OCI-LY7 (cell line): ENCODE data around the gene SYN1. TPM values are rescaled to one million over a fixed set of nuclear protein-coding genes. Genes with fewer than 3 reads are reported as not detected.

Source experiments
- BruUV-seq: library from RNA; stranded (reverse); fragments of 400-500 nt; replicated peaks from 2 replicates; lab custom pipeline; 2021; lab: Mats Ljungman, UMichigan
- CTCF ChIA-PET: fragments of 300-600 bp; sonication (Branson Sonifier 250); formaldehyde crosslinking; loops from one replicate; lab custom pipeline; 2022; ENCODE audit warnings: antibody characterized with exemption; ENCODE audit not compliant: unreplicated experiment; lab: Charles Lee
- POLR2A ChIA-PET: fragments of 300-600 bp; sonication (Branson Sonifier 250); formaldehyde crosslinking; loops from one replicate; lab custom pipeline; 2022; ENCODE audit warnings: antibody characterized with exemption; lab: Charles Lee
- DNase-seq: peaks from one replicate; pipeline ENCODE4 v3.0.0-alpha.2; 2015; ENCODE audit warnings: low spot score
- H2AFZ ChIP-seq: fragments of 200-600 bp; sonication (generic), shearing (Covaris generic); 2 replicates; pipeline ENCODE4 v1.6.1; 2014; ENCODE audit warnings: mild to moderate bottlenecking, antibody characterized with exemption, low read length, moderate library complexity
- H3K27ac ChIP-seq: fragments of 200-600 bp; sonication (generic); 2 replicates; pipeline ENCODE4 v1.5.1; 2014; ENCODE audit warnings: mixed run types, low read depth, mild to moderate bottlenecking, moderate library complexity, low read length, inconsistent platforms; ENCODE audit not compliant: poor library complexity, severe bottlenecking
- H3K36me3 ChIP-seq: fragments of 200-600 bp; sonication (generic); 2 replicates; pipeline ENCODE4 v1.6.1; 2014; ENCODE audit warnings: mild to moderate bottlenecking, antibody characterized with exemption, low read length, moderate library complexity, mixed read lengths; ENCODE audit not compliant: insufficient read depth
- H3K4me1 ChIP-seq: fragments of 200-600 bp; sonication (generic); 2 replicates; pipeline ENCODE4 v1.5.1; 2014; ENCODE audit warnings: mild to moderate bottlenecking, low read length; ENCODE audit not compliant: insufficient read depth, poor library complexity, severe bottlenecking
- H3K4me2 ChIP-seq: fragments of 200-600 bp; sonication (generic); 2 replicates; pipeline ENCODE4 v1.6.1; 2014; ENCODE audit warnings: mild to moderate bottlenecking, low read length
- H3K4me3 ChIP-seq: fragments of 200-600 bp; sonication (generic); 2 replicates; pipeline ENCODE4 v1.5.1; 2014; ENCODE audit warnings: mild to moderate bottlenecking, low read depth, low read length; ENCODE audit not compliant: poor library complexity, severe bottlenecking
- H3K79me2 ChIP-seq: fragments of 200-600 bp; sonication (generic); 2 replicates; pipeline ENCODE4 v1.6.1; 2016; ENCODE audit warnings: low read depth, mild to moderate bottlenecking, low read length, moderate library complexity, mixed read lengths; ENCODE audit not compliant: insufficient read depth
- H3K9me2 ChIP-seq: fragments of 200-600 bp; sonication (generic); 2 replicates; pipeline ENCODE4 v1.6.1; 2016; ENCODE audit warnings: mild to moderate bottlenecking, low read length, mixed read lengths; ENCODE audit not compliant: insufficient read depth
- H3K9me3 ChIP-seq: fragments of 200-600 bp; sonication (generic); 2 replicates; pipeline ENCODE4 v1.6.1; 2014; ENCODE audit warnings: mild to moderate bottlenecking, mixed run types, low read length, mixed read lengths
- H4K20me1 ChIP-seq: fragments of 200-600 bp; sonication (generic); 2 replicates; pipeline ENCODE4 v1.6.1; 2014; ENCODE audit warnings: mild to moderate bottlenecking, antibody characterized with exemption, low read length, moderate library complexity, mixed read lengths; ENCODE audit not compliant: insufficient read depth
- CTCF ChIP-seq: fragments of 200-600 bp; sonication (generic); conservative IDR thresholded peaks from 2 replicates; pipeline ENCODE4 v1.5.1; 2014; ENCODE audit warnings: mild to moderate bottlenecking, antibody characterized with exemption, low read length, moderate library complexity, mixed read lengths
- EZH2phosphoT487 ChIP-seq: fragments of 200-600 bp; sonication (generic); IDR thresholded peaks from 2 replicates; pipeline ENCODE4 v1.6.1; 2018; ENCODE audit warnings: low read depth, borderline replicate concordance, mild to moderate bottlenecking, mixed run types, antibody characterized with exemption, low read length, moderate library complexity, mixed read lengths
- intact Hi-C: fragments of 100-400 bp; cut with micrococcal nuclease; formaldehyde crosslinking; loops from one replicate; pipeline ENCODE4 v1.10.0; 2022; ENCODE audit not compliant: unreplicated experiment
- total RNA-seq, 2 experiments: library from RNA; depleted of rRNA in 1 of 2; stranded (reverse); fragments of >200 nt in 1 of 2; shearing (Covaris generic) in 1 of 2; gene quantifications; 2 replicates each; pipeline ENCODE4 v1.2.3, GENCODE V29; 2014 to 2022

SYN1 gene
- total RNA-seq, 2 experiments from 2014 or later = not detected

GRCh38 chrX:47571215-47571614 lies 48.4 kb downstream of the SYN1 start:
- no peaks in the 10 kb centered on the region for H3K4me1 ChIP-seq
- ChIA-PET CTCF (no interaction called here), POLR2A (interaction anchor here (0.6 kb wide), 1 partner anchor 9 kb away, joined by 3 read pairs; no protein-coding TSS in a partner anchor)
- no peak overlapping the region for H2AFZ ChIP-seq
- BruUV-seq = no TSS peak
- no peaks in the 10 kb centered on the region for H4K20me1 ChIP-seq
- peaks cover 49% of the 10 kb centered on the region for H3K36me3 ChIP-seq
- H3K27ac ChIP-seq = no peak overlapping the region
- no peak for DNase-seq
- no peaks in the 10 kb centered on the region for H3K9me3 ChIP-seq
- intact Hi-C loops = no loop called here
- H3K4me2 ChIP-seq = no peak overlapping the region
- H3K9me2 ChIP-seq = no peaks in the 10 kb centered on the region
- H3K4me3 ChIP-seq = no peak overlapping the region
- no peak for TF ChIP-seq EZH2phosphoT487
- no peaks in the 10 kb centered on the region for H3K79me2 ChIP-seq

GRCh38 chrX:47570794-47571193 lies 48.9 kb downstream of the SYN1 start:
- intact Hi-C loops = no loop called here
- ChIA-PET CTCF (no interaction called here), POLR2A (no interaction called here)
- BruUV-seq = no TSS peak
- no peak overlapping the region for H3K4me3 ChIP-seq
- H3K27ac ChIP-seq = no peak overlapping the region
- no peak overlapping the region for H2AFZ ChIP-seq
- DNase-seq = no peak
- no peaks in the 10 kb centered on the region for H4K20me1 ChIP-seq
- no peaks in the 10 kb centered on the region for H3K9me3 ChIP-seq
- TF ChIP-seq CTCF = no peak
- no peak for TF ChIP-seq EZH2phosphoT487
- H3K79me2 ChIP-seq = no peaks in the 10 kb centered on the region
- H3K36me3 ChIP-seq = peaks cover 50% of the 10 kb centered on the region
- H3K9me2 ChIP-seq = no peaks in the 10 kb centered on the region
- no peak overlapping the region for H3K4me2 ChIP-seq
- no peaks in the 10 kb centered on the region for H3K4me1 ChIP-seq

- no TSS peak for BruUV-seq
- TF ChIP-seq CTCF (peak; percentile 60), EZH2phosphoT487 (no peak)
- Histone ChIP-seq H3K27ac (no peak overlapping the region), H3K79me2 (no peaks in the 10 kb centered on the region), H2AFZ (no peak overlapping the region), H3K4me1 (no peaks in the 10 kb centered on the region), H3K36me3 (peaks cover 66% of the 10 kb centered on the region), H3K4me2 (no peak overlapping the region), H4K20me1 (no peaks in the 10 kb centered on the region), H3K4me3 (no peak overlapping the region), H3K9me3 (no peaks in the 10 kb centered on the region), H3K9me2 (no peaks in the 10 kb centered on the region)
- peak; percentile 50 for DNase-seq
- POLR2A ChIA-PET = no interaction called here
- CTCF ChIA-PET = no interaction called here
- intact Hi-C loops = no loop called here
Measured at GRCh38 chrX:47568656-47569295, 50.9 kb downstream of the SYN1 start.
